Hepatocyte (in vitro differentiated cells): ENCODE results near the gene COMMD8.

ENCODE experiments used
- CTCF ChIP-seq: fragments of 200-600 bp; sonication (generic); IDR thresholded peaks from 2 replicates; pipeline ENCODE4 v1.5.1; 2016; ENCODE audit warnings: antibody characterized with exemption, mild to moderate bottlenecking; ENCODE audit not compliant: poor library complexity
- EZH2phosphoT487 ChIP-seq: fragments of 200-600 bp; sonication (generic); IDR thresholded peaks from one replicate; pipeline ENCODE4 v1.6.1; 2018; ENCODE audit warnings: antibody characterized with exemption, mild to moderate bottlenecking, low read depth, moderate library complexity; ENCODE audit not compliant: unreplicated experiment, severe bottlenecking

- TF ChIP-seq CTCF (no peak), EZH2phosphoT487 (no peak)
Measured at GRCh38 chr4:47425628-47426027, 37.9 kb downstream of the COMMD8 start.
